Measurements from ENCODE around the gene ASIC1.

GRCh38 chr12:50087995-50088394 lies 30.6 kb downstream of the ASIC1 start:
- no peak for TF ChIP-seq SP1 (IDR thresholded peaks at IDR 0.05)
- TF ChIP-seq HDGF (IDR thresholded peaks at IDR 0.05; ENCODE audit: borderline replicate concordance), result no peak
- TF ChIP-seq TARDBP (IDR thresholded peaks at IDR 0.05), result no peak
- no peak for TF ChIP-seq ELF4 (IDR thresholded peaks at IDR 0.05)
- TF ChIP-seq LEF1 (IDR thresholded peaks at IDR 0.05; ENCODE audit: borderline replicate concordance), result no peak
- no peak for TF ChIP-seq NFRKB (IDR thresholded peaks at IDR 0.05)
